ENCODE data around the gene GGCX. TPM values are rescaled to one million over a fixed set of nuclear protein-coding genes. Genes with fewer than 3 reads are reported as not detected.
"Not testable (repeated sequence)": the region's sequence is repeated elsewhere in the genome, so short reads cannot be mapped to it uniquely, and the experiment has no call there.

The GGCX gene
- total and polyA plus RNA-seq, 12 donors: 14.9 to 85.2 (median 44.1) TPM

- Histone ChIP-seq H3K4me1 (replicated peaks in 1 of 2) (peaks cover 15 to 34% of the 10 kb centered on the region in 2 donors), H3K9me3 (replicated peaks in 1 of 3) (no peaks in the 10 kb centered on the region), H3K4me3 (peak within 1 kb of the TSS; percentile 32 to 83 (median 76)), H3K27ac (peak within 1 kb of the TSS; percentile 79 to 94 (median 89)), H3K27me3 (no peaks in the 10 kb centered on the region), H3K36me3 (replicated peaks in 1 of 2) (peaks cover 0 to 38% of the 10 kb centered on the region in 2 donors)
- intact Hi-C loops (cut with DNase I): no loop called here
- TF ChIP-seq CTCF (IDR thresholded peaks at IDR 0.05) (no peak), POLR2A (IDR thresholded peaks at IDR 0.05) (peak; percentile 47 to 90)
- 0 to 1% (median 0%) methylated on average over 20 to 47 of the region's 47 CpGs for WGBS, 4 donors
- peak; percentile 95 to 99 (median 98) for DNase-seq
Measured at GRCh38 chr2:85595301-85596025, 34.2 kb upstream of the GGCX start, which contains the start of gene RNF181. RNF181 (plus strand) TSS chr2:85595745; CDS start chr2:85595764, 19 bp downstream.

- H3K4me1 ChIP-seq (replicated peaks in 1 of 2): peaks cover 15 to 41% of the 10 kb centered on the region in 2 donors
- peaks cover 0 to 31% of the 10 kb centered on the region in 2 donors for H3K36me3 ChIP-seq (replicated peaks in 1 of 2)
- TF ChIP-seq POLR2A (IDR thresholded peaks at IDR 0.05) (no peak), CTCF (IDR thresholded peaks at IDR 0.05) (no peak)
- H3K27ac ChIP-seq: peak overlapping the region; percentile 79 to 94 (median 89)
- DNase-seq: no peak
- intact Hi-C loops (cut with DNase I): no loop called here
- 16 to 29% (median 21%) methylated on average over 9 to 13 of the region's 13 CpGs for WGBS, 4 donors
- H3K4me3 ChIP-seq: peak overlapping the region; percentile 32 to 83 (median 76)
- H3K9me3 ChIP-seq (replicated peaks in 1 of 3): no peaks in the 10 kb centered on the region
- no peaks in the 10 kb centered on the region for H3K27me3 ChIP-seq
Measured at GRCh38 chr2:85594715-85595300, 33.5 kb upstream of the GGCX start.

GRCh38 chr2:85593023-85593422 is 31.7 kb upstream of the GGCX start:
- peak overlapping the region in 1 of 5 donors; percentile 13 for H3K27ac ChIP-seq
- peaks cover 15 to 59% of the 10 kb centered on the region in 2 donors for H3K4me1 ChIP-seq (replicated peaks in 1 of 2)
- H3K4me3 ChIP-seq: no peak overlapping the region
- TF ChIP-seq POLR2A (IDR thresholded peaks at IDR 0.05) (no peak), CTCF (IDR thresholded peaks at IDR 0.05) (no peak)
- peak in 1 of 7 donors; percentile 15 for DNase-seq
- intact Hi-C loops (cut with DNase I): no loop called here
- no peaks in the 10 kb centered on the region for H3K9me3 ChIP-seq (replicated peaks in 1 of 3)
- H3K27me3 ChIP-seq: no peaks in the 10 kb centered on the region
- WGBS, 4 donors: 43 to 100% (median 80%) methylated on average over 2 to 3 of the region's 3 CpGs
- peaks cover 0 to 13% of the 10 kb centered on the region in 2 donors for H3K36me3 ChIP-seq (replicated peaks in 1 of 2)

- peak overlapping the region in 2 of 5 donors; percentile 88 to 92 for H3K27ac ChIP-seq
- peaks cover 15 to 66% of the 10 kb centered on the region in 2 donors for H3K4me1 ChIP-seq (replicated peaks in 1 of 2)
- H3K9me3 ChIP-seq (replicated peaks in 1 of 3); H3K4me3 ChIP-seq; intact Hi-C loops (cut with DNase I); H3K27me3 ChIP-seq; H3K36me3 ChIP-seq (replicated peaks in 1 of 2); DNase-seq: not testable (repeated sequence)
- WGBS, 4 donors: 90 to 93% (median 91%) methylated on average over 6 to 9 of the region's 9 CpGs
Measured at GRCh38 chr2:85592299-85592698, 31.0 kb upstream of the GGCX start.

All from adrenal gland (tissue), 12 donors.